Calu3 (cell line): Measurements from ENCODE around the gene C1QTNF2. TPM values are rescaled to one million over a fixed set of nuclear protein-coding genes. Genes with fewer than 3 reads are reported as not detected.

Experiments used
- BruUV-seq: library from RNA; stranded (reverse); fragments of 400-500 nt; replicated peaks from 2 replicates; lab custom pipeline; 2021; lab: Mats Ljungman, UMichigan
- CTCF ChIA-PET: fragments of 300-600 bp; sonication (Branson Sonifier 250); formaldehyde crosslinking; loops from one replicate; lab custom pipeline; 2022; ENCODE audit warnings: antibody characterized with exemption; lab: Charles Lee
- DNase-seq: peaks from one replicate; pipeline ENCODE4 v3.0.0; 2022
- H3K27ac Mint-ChIP-seq: one replicate; pipeline ENCODE4 v1.8.0; 2022; ENCODE audit warnings: mixed read lengths; ENCODE audit not compliant: unreplicated experiment
- H3K27me3 Mint-ChIP-seq: one replicate; pipeline ENCODE4 v1.8.0; 2022; ENCODE audit warnings: mixed read lengths; ENCODE audit not compliant: unreplicated experiment
- H3K36me3 Mint-ChIP-seq: one replicate; pipeline ENCODE4 v1.8.0; 2022; ENCODE audit warnings: mild to moderate bottlenecking, moderate library complexity, mixed read lengths; ENCODE audit not compliant: insufficient read depth, unreplicated experiment
- H3K4me1 Mint-ChIP-seq: one replicate; pipeline ENCODE4 v1.8.0; 2022; ENCODE audit warnings: mild to moderate bottlenecking, low read depth, mixed read lengths; ENCODE audit not compliant: unreplicated experiment
- H3K4me3 Mint-ChIP-seq: one replicate; pipeline ENCODE4 v1.8.0; 2022; ENCODE audit warnings: mild to moderate bottlenecking, low read depth, moderate library complexity, mixed read lengths; ENCODE audit not compliant: unreplicated experiment
- H3K9me3 Mint-ChIP-seq: one replicate; pipeline ENCODE4 v1.8.0; 2022; ENCODE audit warnings: low read depth, mixed read lengths; ENCODE audit not compliant: unreplicated experiment
- intact Hi-C: fragments of 100-400 bp; cut with micrococcal nuclease; formaldehyde crosslinking; loops from one replicate; pipeline ENCODE4 v1.10.0; 2022; ENCODE audit not compliant: unreplicated experiment
- total RNA-seq: library from RNA; stranded (reverse); gene quantifications from 2 replicates; pipeline ENCODE4 v1.2.3, GENCODE V29; 2022
- TF ChIP-seq, protein P1 (sequence below): fragments of 200-600 bp; IDR thresholded peaks from one replicate; pipeline ENCODE4 v1.8.0; 2022; ENCODE audit warnings: antibody characterized with exemption; ENCODE audit not compliant: unreplicated experiment

Gene C1QTNF2
- total RNA-seq, 1 experiment from 2014 or later = not detected

DNA sequence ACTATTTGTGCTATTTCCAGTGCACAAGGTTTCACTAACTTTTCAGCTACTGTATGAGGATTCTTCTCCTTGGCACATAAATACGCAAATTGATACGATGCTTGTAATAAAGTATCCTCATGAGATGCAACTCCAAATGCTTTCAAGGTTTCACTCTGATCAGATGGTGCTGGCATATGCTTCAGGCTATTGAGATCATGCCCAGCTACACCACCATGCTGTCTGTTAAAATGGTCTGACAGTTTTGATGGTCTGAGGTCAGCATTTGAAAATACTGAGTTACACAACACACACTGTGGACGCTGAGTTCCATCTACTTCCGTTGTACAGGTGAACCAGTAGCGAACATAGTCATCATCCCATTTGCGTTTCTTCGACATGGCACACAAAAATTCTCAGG is 24.7 kb upstream of the C1QTNF2 start:
- Mint-ChIP-seq H3K27ac (no peak overlapping the region), H3K36me3 (peaks cover 15% of the 10 kb centered on the region), H3K9me3 (no peaks in the 10 kb centered on the region), H3K4me1 (peaks cover 4% of the 10 kb centered on the region), H3K4me3 (no peak overlapping the region), H3K27me3 (no peaks in the 10 kb centered on the region)
- TF ChIP-seq, protein P1, sequence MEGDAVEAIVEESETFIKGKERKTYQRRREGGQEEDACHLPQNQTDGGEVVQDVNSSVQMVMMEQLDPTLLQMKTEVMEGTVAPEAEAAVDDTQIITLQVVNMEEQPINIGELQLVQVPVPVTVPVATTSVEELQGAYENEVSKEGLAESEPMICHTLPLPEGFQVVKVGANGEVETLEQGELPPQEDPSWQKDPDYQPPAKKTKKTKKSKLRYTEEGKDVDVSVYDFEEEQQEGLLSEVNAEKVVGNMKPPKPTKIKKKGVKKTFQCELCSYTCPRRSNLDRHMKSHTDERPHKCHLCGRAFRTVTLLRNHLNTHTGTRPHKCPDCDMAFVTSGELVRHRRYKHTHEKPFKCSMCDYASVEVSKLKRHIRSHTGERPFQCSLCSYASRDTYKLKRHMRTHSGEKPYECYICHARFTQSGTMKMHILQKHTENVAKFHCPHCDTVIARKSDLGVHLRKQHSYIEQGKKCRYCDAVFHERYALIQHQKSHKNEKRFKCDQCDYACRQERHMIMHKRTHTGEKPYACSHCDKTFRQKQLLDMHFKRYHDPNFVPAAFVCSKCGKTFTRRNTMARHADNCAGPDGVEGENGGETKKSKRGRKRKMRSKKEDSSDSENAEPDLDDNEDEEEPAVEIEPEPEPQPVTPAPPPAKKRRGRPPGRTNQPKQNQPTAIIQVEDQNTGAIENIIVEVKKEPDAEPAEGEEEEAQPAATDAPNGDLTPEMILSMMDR = no peak
- intact Hi-C loops = no loop called here
- DNase-seq = no peak
- CTCF ChIA-PET = interaction anchor here (0.6 to 0.9 kb wide), 2 partner anchors 16 to 221 kb away, joined by 3 to 5 read pairs; no protein-coding TSS in a partner anchor
- BruUV-seq = no TSS peak

DNA sequence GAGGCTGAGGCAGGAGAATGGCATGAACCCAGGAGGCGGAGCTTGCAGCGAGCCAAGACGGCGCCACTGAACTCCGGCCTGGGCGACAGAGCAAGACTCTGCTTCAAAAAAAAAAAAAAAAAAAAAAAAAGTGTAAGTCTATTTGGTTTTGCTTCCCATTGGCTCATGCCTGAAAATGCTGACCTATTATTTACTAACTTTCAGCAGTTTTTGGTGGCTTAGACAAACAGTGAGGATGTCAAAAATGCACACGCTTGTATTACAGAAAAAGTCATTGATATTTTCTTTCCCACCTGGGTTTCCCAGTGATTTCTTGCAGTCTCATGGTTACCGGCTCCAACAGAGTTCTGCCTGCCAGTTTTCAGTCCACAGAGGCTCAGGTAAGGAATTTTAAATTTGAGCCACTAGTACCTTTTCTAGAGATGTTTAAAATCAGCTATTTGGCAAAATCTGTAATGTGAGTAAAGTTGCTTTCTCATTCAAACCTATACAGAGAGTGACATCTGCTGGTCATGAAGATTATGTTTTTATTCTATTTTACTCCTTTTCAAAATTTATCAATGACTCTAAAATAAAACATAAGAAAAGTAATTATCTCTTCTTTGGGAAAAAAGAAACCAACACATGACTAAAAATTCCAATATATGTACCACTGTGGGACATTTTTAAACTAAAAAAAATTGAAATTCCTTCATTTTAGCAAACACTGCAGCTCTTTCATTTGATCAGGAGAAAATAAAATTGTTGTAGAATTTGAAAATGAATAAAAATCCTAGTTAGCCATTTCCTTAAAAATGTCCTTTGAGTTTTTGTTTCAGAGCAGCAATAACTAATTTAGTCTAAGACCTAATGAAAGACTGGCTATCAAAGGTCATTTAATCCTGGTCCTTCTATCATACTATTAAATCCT is 20.6 kb upstream of the C1QTNF2 start:
- H3K36me3 Mint-ChIP-seq = no peaks in the 10 kb centered on the region
- no peak overlapping the region for H3K4me3 Mint-ChIP-seq
- H3K9me3 Mint-ChIP-seq = peaks cover 3% of the 10 kb centered on the region
- H3K4me1 Mint-ChIP-seq = no peaks in the 10 kb centered on the region
- BruUV-seq = no TSS peak
- no peak overlapping the region for H3K27ac Mint-ChIP-seq
- no peak for DNase-seq
- TF ChIP-seq, protein P1 = no peak
- CTCF ChIA-PET = interaction anchor here (0.6 to 1.3 kb wide), 13 partner anchors 9 to 369 kb away, joined by 3 to 27 read pairs (median 4); partner anchors contain the start of genes C1QTNF2, FAM200C and SLU7
- intact Hi-C loops = loop anchor here (1.0 kb wide), 3 partner anchors 192 to 369 kb away; no protein-coding TSS in a partner anchor
- H3K27me3 Mint-ChIP-seq = no peaks in the 10 kb centered on the region

DNA sequence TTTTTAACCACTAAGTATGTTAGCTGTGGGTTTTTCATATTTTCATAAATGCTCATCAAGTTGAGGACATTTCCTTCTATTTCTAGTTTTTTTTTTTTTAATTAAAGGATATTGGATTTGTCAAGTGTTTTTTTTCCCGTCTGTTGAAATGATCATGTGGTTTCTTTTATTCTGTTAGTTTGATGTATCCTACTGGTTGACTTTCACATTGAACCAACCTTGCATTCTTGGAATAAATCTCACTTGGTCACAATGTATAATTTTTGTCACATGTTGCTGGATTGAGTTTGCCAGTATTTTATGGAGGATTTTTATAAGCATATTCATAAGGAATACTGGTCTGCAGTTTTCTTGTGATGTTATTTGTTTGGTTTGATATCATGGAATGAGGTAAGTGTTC is 17.0 kb upstream of the C1QTNF2 start:
- CTCF ChIA-PET = no interaction called here
- intact Hi-C loops = no loop called here
- BruUV-seq = no TSS peak
- Mint-ChIP-seq H3K36me3 (no peaks in the 10 kb centered on the region), H3K27me3 (peaks cover 5% of the 10 kb centered on the region), H3K4me3 (no peak overlapping the region), H3K27ac (no peak overlapping the region), H3K4me1 (no peaks in the 10 kb centered on the region), H3K9me3 (peaks cover 3% of the 10 kb centered on the region)
- TF ChIP-seq, protein P1 = no peak
- DNase-seq = no peak

DNA sequence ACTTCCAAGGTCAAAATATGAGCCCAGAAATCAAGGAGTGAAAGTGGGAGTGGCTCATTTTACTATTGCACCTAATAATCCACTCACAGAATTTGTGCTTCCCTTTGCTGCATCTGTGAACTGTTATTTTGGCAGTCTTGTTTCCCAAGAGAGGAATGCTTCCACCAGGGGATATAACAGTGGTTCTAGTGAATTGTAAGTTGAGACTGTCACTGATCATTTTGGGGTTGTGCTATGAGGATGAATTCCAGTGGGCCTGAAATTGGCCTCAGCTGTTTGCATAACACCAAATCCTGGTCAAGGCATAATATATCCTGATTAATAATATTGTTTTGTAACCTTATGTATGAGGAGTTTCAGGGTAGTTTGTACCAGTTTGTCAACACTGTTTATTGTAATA is 15.1 kb upstream of the C1QTNF2 start:
- CTCF ChIA-PET = no interaction called here
- intact Hi-C loops = no loop called here
- Mint-ChIP-seq H3K36me3 (no peaks in the 10 kb centered on the region), H3K27me3 (peaks cover 24% of the 10 kb centered on the region), H3K4me1 (no peaks in the 10 kb centered on the region), H3K9me3 (peaks cover 3% of the 10 kb centered on the region), H3K4me3 (no peak overlapping the region), H3K27ac (no peak overlapping the region)
- TF ChIP-seq, protein P1 = no peak
- no TSS peak for BruUV-seq
- DNase-seq = no peak
